HuH-7 (cell line): ENCODE results near the gene UBE2QL1.

Source experiments
- DNase-seq: peaks from one replicate; pipeline ENCODE4 v3.0.0; 2011; ENCODE audit warnings: low spot score

UBE2QL1 gene

GRCh38 chr5:6478793-6479192, 30.1 kb downstream of the UBE2QL1 start:
- DNase-seq, result no peak

GRCh38 chr5:6480133-6481051, 31.7 kb downstream of the UBE2QL1 start:
- no peak for DNase-seq

- DNase-seq, result no peak
Measured at GRCh38 chr5:6482735-6483134, 34.1 kb downstream of the UBE2QL1 start.

- DNase-seq, result no peak
Measured at GRCh38 chr5:6483880-6484382, 35.3 kb downstream of the UBE2QL1 start.

GRCh38 chr5:6484446-6484845, 35.8 kb downstream of the UBE2QL1 start:
- DNase-seq, result no peak

- no peak for DNase-seq
Measured at GRCh38 chr5:6484899-6485298, 36.2 kb downstream of the UBE2QL1 start.

GRCh38 chr5:6485441-6485840, 36.8 kb downstream of the UBE2QL1 start:
- no peak for DNase-seq

GRCh38 chr5:6486074-6486473, 37.4 kb downstream of the UBE2QL1 start:
- DNase-seq, result no peak

GRCh38 chr5:6487081-6487480, 38.4 kb downstream of the UBE2QL1 start:
- no peak for DNase-seq

- DNase-seq, result no peak
Measured at GRCh38 chr5:6488021-6488420, 39.4 kb downstream of the UBE2QL1 start.

GRCh38 chr5:6489643-6490185, 41.1 kb downstream of the UBE2QL1 start:
- DNase-seq, result no peak

- DNase-seq, result no peak
Measured at GRCh38 chr5:6490246-6490645, 41.6 kb downstream of the UBE2QL1 start.

GRCh38 chr5:6490693-6491092, 42.0 kb downstream of the UBE2QL1 start:
- DNase-seq, result no peak

- DNase-seq, result no peak
Measured at GRCh38 chr5:6491196-6491918, 42.7 kb downstream of the UBE2QL1 start.

- DNase-seq, result no peak
Measured at GRCh38 chr5:6491919-6492290, 43.2 kb downstream of the UBE2QL1 start.

GRCh38 chr5:6492934-6493333, 44.3 kb downstream of the UBE2QL1 start:
- no peak for DNase-seq

- no peak for DNase-seq
Measured at GRCh38 chr5:6493681-6494454, 45.2 kb downstream of the UBE2QL1 start.

- DNase-seq, result no peak
Measured at GRCh38 chr5:6494939-6495338, 46.3 kb downstream of the UBE2QL1 start.

GRCh38 chr5:6495433-6496206, 47.0 kb downstream of the UBE2QL1 start:
- DNase-seq, result peak; percentile 9

- DNase-seq, result no peak
Measured at GRCh38 chr5:6496207-6496584, 47.5 kb downstream of the UBE2QL1 start.

GRCh38 chr5:6496636-6497035, 48.0 kb downstream of the UBE2QL1 start:
- DNase-seq, result no peak
